Upper lobe of left lung (tissue), 6 donors: Measurements from ENCODE around the gene CCDC159. TPM values are rescaled to one million over a fixed set of nuclear protein-coding genes. Genes with fewer than 3 reads are reported as not detected.

Source experiments
- ATAC-seq, 2 donors: fragments of 200-7000 bp; cut with Tn5 transposase; one replicate each; pipeline ENCODE4 v1.9.1; 2022; ENCODE audit warnings: mild to moderate bottlenecking in 2 of 2, moderate library complexity in 2 of 2; ENCODE audit not compliant: low FRiP score in 2 of 2
- DNase-seq, 2 donors: peaks; one replicate each; pipeline ENCODE4 v3.0.0-alpha.2; 2019 to 2020
- H3K27ac ChIP-seq, 4 donors: fragments of 200-600 bp; sonication (generic); one replicate each; pipeline ENCODE4 v1.5.1; 2016 to 2019
- H3K27me3 ChIP-seq, 4 donors: fragments of 200-600 bp; sonication (generic); one replicate each; pipeline ENCODE4 v1.5.1; 2017 to 2019
- H3K36me3 ChIP-seq, 4 donors: fragments of 200-600 bp; sonication (generic); one replicate each; pipeline ENCODE4 v1.5.1; 2016 to 2019
- H3K4me1 ChIP-seq, 4 donors: fragments of 200-600 bp; sonication (generic); one replicate each; pipeline ENCODE4 v1.5.1; 2018 to 2019
- H3K4me3 ChIP-seq, 4 donors: fragments of 200-600 bp; sonication (generic); one replicate each; pipeline ENCODE4 v1.5.1; 2017 to 2019; ENCODE audit warnings: mild to moderate bottlenecking in 2 of 4, moderate library complexity in 1 of 4
- H3K9me3 ChIP-seq, 4 donors: fragments of 200-600 bp; sonication (generic); one replicate each; pipeline ENCODE4 v1.5.1; 2018 to 2019
- EP300 ChIP-seq, 4 donors: sonication (generic); formaldehyde crosslinking; IDR thresholded peaks; one replicate each; pipeline ENCODE4 v1.5.1; 2017; ENCODE audit warnings: antibody characterized with exemption in 4 of 4, control low read depth in 2 of 4
- POLR2A ChIP-seq, 4 donors: fragments of 450-650 bp; IDR thresholded peaks; one replicate each; pipeline ENCODE4 v1.5.1; 2016 to 2017; ENCODE audit warnings: antibody characterized with exemption in 4 of 4, mild to moderate bottlenecking in 2 of 4
- POLR2AphosphoS5 ChIP-seq, 2 donors: sonication (generic); formaldehyde crosslinking; IDR thresholded peaks; one replicate each; pipeline ENCODE4 v1.5.1; 2017; ENCODE audit warnings: antibody characterized with exemption in 2 of 2
- WGBS, 2 donors: methylation state at CpG; one replicate each; pipeline ENCODE4 v1.1.5; 2017 to 2018; 5-methylcytosine and 5-hydroxymethylcytosine counted together
- total RNA-seq, 6 donors: library from RNA; depleted of rRNA in 4 of 6; stranded (reverse); fragments of >200 nt in 4 of 6; gene quantifications; one replicate each; pipeline versions ENCODE4 v1.1.0 to v1.2.1, GENCODE V29; 2016 to 2021
- TF ChIP-seq, protein P1 (sequence below), 6 experiments: fragments of 450-650 bp in 4 of 6; fragments of 200-600 bp in 2 of 6; sonication (generic) in 2 of 6; IDR thresholded peaks; one replicate each; pipeline ENCODE4 v1.5.1; 2016 to 2019; ENCODE audit warnings: antibody characterized with exemption in 6 of 6
- donor health status: DM: no; HTN: no; CAD: no; lungs with moderate emphysema.
- donor health status: DM: no; HTN: yes; CAD: no; lungs with severe emphysema.

The CCDC159 gene
- total RNA-seq, 6 donors from 2014 or later = 17.5 to 176 (median 33.3) TPM

DNA sequence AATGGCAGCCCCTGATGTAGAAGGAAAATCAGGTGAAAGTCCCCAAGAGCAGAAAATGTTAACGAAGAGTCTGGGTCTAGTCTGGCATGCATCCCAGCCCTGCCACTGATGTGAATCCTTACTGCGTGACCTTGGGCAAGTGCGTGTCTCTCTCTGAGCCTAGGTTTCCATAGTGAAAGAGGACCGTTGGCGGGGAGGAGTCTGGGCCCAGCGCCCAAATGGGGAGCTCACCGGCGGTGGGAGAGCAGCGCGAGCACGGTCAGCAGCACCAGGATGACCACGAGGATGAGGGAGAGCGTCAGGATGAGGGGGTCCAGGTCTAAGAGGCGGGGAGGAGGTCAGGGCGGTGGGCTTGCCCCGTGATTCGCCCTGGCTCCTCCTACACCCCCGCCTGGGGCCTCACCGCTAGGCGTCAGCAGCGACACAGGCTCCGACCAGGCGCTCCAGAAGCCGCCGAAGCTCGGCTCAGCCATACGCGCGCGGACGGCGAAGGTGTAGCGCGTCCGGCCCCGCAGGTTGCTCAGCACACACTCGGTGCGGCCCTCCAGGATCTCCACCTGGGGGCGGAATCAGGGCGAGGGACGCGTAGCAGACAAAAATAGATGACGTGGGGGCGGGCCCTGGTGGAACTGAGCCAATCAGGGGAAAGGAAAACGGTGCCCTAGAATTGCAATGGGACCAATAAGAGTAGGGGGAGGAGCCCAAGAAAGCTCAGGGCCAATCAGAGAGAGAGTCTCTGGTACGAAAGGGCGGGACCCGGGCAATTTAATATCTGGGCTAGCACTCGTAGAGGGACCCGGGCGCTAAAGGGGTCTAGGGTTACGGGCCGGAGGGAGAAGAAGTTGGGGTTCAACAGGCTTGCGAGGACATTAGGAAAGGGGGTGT is 34.6 kb downstream of the CCDC159 start:
- H3K4me1 ChIP-seq = peaks cover 62 to 74% (median 67%) of the 10 kb centered on the region in 4 donors

DNA sequence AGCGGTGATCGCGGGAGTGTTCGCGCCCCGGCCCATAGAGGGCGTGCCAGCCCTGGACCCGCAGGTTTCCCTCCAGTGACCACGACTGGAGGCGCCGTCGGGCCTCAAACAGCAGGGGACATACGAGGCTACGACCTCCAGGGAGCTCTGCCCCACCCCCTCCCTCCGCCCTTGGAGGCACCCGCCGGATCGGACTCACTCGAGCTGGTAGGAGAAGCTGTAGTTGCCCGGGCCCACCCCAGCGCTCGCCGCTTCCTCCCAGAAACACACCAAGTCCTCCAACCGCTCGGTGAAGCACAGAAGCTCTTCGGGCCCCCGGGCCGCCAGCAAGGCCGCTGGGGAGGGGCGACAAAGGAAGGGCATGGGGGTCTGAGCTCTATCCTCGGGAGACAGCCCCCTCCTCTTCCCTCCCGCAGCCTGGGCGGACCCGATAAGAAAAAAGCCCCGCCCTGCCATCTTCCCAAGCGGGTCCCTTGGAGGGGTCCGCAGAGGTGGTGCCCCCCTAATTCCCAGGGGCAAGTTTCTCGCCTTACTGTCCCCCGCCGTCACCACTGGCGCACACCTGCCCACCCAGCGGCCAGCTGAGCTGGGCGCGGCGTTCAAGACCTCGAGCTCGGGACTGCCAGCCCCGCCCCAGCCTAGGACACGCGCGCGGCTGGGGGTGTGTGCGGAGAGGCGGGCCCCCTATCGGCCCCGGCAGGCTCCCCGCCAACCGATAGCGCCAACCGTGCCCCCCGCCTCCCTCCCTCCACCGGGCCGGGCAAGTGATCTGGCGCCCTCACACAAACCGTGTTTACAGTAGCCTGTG is 36.8 kb downstream of the CCDC159 start:
- H3K4me1 ChIP-seq = peaks cover 52 to 68% (median 59%) of the 10 kb centered on the region in 4 donors
- peaks cover 0 to 2% (median 0%) of the 10 kb centered on the region in 4 donors for H3K36me3 ChIP-seq
- WGBS, 2 donors = 0 to 8% methylated on average over 4 to 37 of the region's 65 CpGs
- DNase-seq = peak; percentile 81 to 92
- H3K9me3 ChIP-seq = no peaks in the 10 kb centered on the region
- peak overlapping the region in 3 of 4 donors; percentile 50 to 61 (median 50) for H3K4me3 ChIP-seq
- TF ChIP-seq POLR2A (IDR thresholded peaks at IDR 0.05) = peak in 1 of 4 donors; percentile 8
- no peak for TF ChIP-seq POLR2AphosphoS5 (IDR thresholded peaks at IDR 0.05)
- TF ChIP-seq EP300 (IDR thresholded peaks at IDR 0.05) = no peak
- TF ChIP-seq, protein P1, sequence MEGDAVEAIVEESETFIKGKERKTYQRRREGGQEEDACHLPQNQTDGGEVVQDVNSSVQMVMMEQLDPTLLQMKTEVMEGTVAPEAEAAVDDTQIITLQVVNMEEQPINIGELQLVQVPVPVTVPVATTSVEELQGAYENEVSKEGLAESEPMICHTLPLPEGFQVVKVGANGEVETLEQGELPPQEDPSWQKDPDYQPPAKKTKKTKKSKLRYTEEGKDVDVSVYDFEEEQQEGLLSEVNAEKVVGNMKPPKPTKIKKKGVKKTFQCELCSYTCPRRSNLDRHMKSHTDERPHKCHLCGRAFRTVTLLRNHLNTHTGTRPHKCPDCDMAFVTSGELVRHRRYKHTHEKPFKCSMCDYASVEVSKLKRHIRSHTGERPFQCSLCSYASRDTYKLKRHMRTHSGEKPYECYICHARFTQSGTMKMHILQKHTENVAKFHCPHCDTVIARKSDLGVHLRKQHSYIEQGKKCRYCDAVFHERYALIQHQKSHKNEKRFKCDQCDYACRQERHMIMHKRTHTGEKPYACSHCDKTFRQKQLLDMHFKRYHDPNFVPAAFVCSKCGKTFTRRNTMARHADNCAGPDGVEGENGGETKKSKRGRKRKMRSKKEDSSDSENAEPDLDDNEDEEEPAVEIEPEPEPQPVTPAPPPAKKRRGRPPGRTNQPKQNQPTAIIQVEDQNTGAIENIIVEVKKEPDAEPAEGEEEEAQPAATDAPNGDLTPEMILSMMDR (IDR thresholded peaks at IDR 0.05) = peak; percentile 60 to 87 (median 78)
- ATAC-seq = peak; percentile 20 to 31
- peaks cover 0 to 3% (median 0%) of the 10 kb centered on the region in 4 donors for H3K27me3 ChIP-seq
- peak overlapping the region in 2 of 4 donors; percentile 72 to 78 for H3K27ac ChIP-seq

More for the DNA sequence above, 34.6 kb downstream of the CCDC159 start:
- peak; percentile 95 for DNase-seq
- Histone ChIP-seq H3K36me3 (peaks cover 0 to 6% (median 0%) of the 10 kb centered on the region in 4 donors), H3K27me3 (peaks cover 0 to 3% (median 0%) of the 10 kb centered on the region in 4 donors), H3K9me3 (no peaks in the 10 kb centered on the region), H3K27ac (peak overlapping the region; percentile 72 to 95 (median 91)), H3K4me3 (peak overlapping the region; percentile 36 to 65 (median 58))
- peak; percentile 94 for ATAC-seq
- TF ChIP-seq POLR2A (IDR thresholded peaks at IDR 0.05) (peak in 3 of 4 donors; percentile 51 to 86 (median 82)), POLR2AphosphoS5 (IDR thresholded peaks at IDR 0.05) (peak; percentile 82 to 96), EP300 (IDR thresholded peaks at IDR 0.05) (no peak)
- TF ChIP-seq, protein P1 (IDR thresholded peaks at IDR 0.05) = peak; percentile 67 to 95 (median 90)
- 3 to 4% methylated on average over 31 to 44 of the region's 54 CpGs for WGBS, 2 donors

DNA sequence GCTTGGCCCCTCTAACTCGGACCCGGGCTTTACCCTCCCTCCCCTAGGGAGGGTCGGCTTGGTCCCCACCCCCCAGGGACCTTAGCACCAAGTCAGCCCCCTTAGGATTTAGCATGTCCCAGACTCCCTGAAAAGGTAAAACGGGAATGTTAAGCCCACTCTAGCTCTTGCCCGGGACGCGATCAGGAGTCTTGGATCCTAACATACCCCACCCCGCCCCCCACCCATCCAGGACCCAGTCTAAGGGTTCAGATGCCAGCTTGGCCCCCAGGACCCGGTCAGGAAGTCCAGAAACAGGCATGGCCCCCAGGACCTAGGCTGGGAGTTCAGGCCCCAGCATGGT is 37.4 kb downstream of the CCDC159 start:
- DNase-seq (no peak), ATAC-seq (no peak)
- H3K27me3 ChIP-seq = peaks cover 0 to 3% (median 0%) of the 10 kb centered on the region in 4 donors
- peak overlapping the region in 2 of 4 donors; percentile 72 to 78 for H3K27ac ChIP-seq
- TF ChIP-seq, protein P1 (IDR thresholded peaks at IDR 0.05) = no peak
- TF ChIP-seq POLR2AphosphoS5 (IDR thresholded peaks at IDR 0.05) = no peak
- no peak for TF ChIP-seq EP300 (IDR thresholded peaks at IDR 0.05)
- no peak for TF ChIP-seq POLR2A (IDR thresholded peaks at IDR 0.05)
- no peaks in the 10 kb centered on the region for H3K36me3 ChIP-seq
- H3K9me3 ChIP-seq = no peaks in the 10 kb centered on the region
- 1% methylated on average over 9 of the region's 9 CpGs; no CpG with 5 or more reads in 1 of the 2 donors for WGBS, 2 donors
- peak overlapping the region; percentile 1 to 61 (median 50) for H3K4me3 ChIP-seq
- H3K4me1 ChIP-seq = peaks cover 47 to 63% (median 54%) of the 10 kb centered on the region in 4 donors

DNA sequence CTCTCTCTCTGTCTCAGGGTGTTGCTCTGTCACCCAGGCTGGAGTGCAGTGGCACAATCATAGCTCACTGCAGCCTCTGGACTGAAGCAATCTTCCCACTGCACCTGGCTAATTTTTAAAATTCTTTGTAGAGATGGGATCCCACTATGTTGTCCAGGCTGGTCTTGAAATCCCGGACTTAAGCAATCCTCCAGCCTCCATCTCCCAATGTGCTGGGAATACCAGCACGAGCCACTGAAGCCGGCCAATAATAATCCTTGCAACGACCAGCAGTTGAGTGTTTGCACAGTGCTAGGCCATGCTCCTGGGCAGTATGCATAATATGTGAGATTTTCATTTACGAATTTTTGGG is 38.4 kb downstream of the CCDC159 start:
- H3K9me3 ChIP-seq = no peaks in the 10 kb centered on the region
- no peaks in the 10 kb centered on the region for H3K36me3 ChIP-seq
- DNase-seq (no peak), ATAC-seq (no peak)
- no peak overlapping the region for H3K4me3 ChIP-seq
- H3K27me3 ChIP-seq = peaks cover 0 to 3% (median 0%) of the 10 kb centered on the region in 4 donors
- TF ChIP-seq EP300 (IDR thresholded peaks at IDR 0.05) = no peak
- TF ChIP-seq, protein P1 (IDR thresholded peaks at IDR 0.05) = no peak
- no peak for TF ChIP-seq POLR2A (IDR thresholded peaks at IDR 0.05)
- no peak for TF ChIP-seq POLR2AphosphoS5 (IDR thresholded peaks at IDR 0.05)
- peaks cover 46 to 62% (median 54%) of the 10 kb centered on the region in 4 donors for H3K4me1 ChIP-seq
- peak overlapping the region in 1 of 4 donors; percentile 72 for H3K27ac ChIP-seq
- WGBS, 2 donors = 81 to 88% methylated on average over 5 of the region's 5 CpGs
